WERI-Rb-1 (cell line): ENCODE results near the gene SHH.

Experiments
- DNase-seq: peaks from one replicate; pipeline ENCODE4 v3.0.0-alpha.2; 2020
- H3K27ac ChIP-seq: fragments of 250-450 bp; sonication (Bioruptor Pico); 2 replicates; pipeline ENCODE4 v1.5.1; 2020; ENCODE audit warnings: mild to moderate bottlenecking, moderate library complexity
- H3K27me3 ChIP-seq: fragments of 250-450 bp; sonication (Bioruptor Pico); 2 replicates; pipeline ENCODE4 v1.5.1; 2021; ENCODE audit warnings: mild to moderate bottlenecking, low read depth, moderate library complexity; ENCODE audit not compliant: insufficient read depth, severe bottlenecking
- H3K36me3 ChIP-seq: fragments of 250-450 bp; sonication (Bioruptor Pico); 2 replicates; pipeline ENCODE4 v1.5.1; 2020; ENCODE audit warnings: mild to moderate bottlenecking, moderate library complexity
- H3K4me3 ChIP-seq: 2 replicates; pipeline ENCODE4 v1.5.1; 2011; ENCODE audit warnings: low read depth, mild to moderate bottlenecking, control low read depth, low read length
- H3K9me3 ChIP-seq: fragments of 250-450 bp; sonication (Bioruptor Pico); 2 replicates; pipeline ENCODE4 v1.5.1; 2021; ENCODE audit warnings: mild to moderate bottlenecking, moderate library complexity; ENCODE audit not compliant: severe bottlenecking
- CTCF ChIP-seq: IDR thresholded peaks from 2 replicates; pipeline ENCODE4 v1.5.1; 2011; ENCODE audit warnings: low read depth, mild to moderate bottlenecking, control low read depth, inconsistent platforms, low read length

SHH gene

GRCh38 chr7:155811895-155812761 is at the start of gene SHH:
TSS of gene SHH (minus strand) at chr7:155812463. CDS start at chr7:155812122, 341 bp downstream.
- Histone ChIP-seq H3K9me3 (no peaks in the 10 kb centered on the region), H3K36me3 (no peaks in the 10 kb centered on the region), H3K27ac (no peak within 1 kb of the TSS), H3K4me3 (no peak within 1 kb of the TSS), H3K27me3 (peaks cover 92% of the 10 kb centered on the region)
- no peak for DNase-seq
- TF ChIP-seq CTCF, result no peak

- Histone ChIP-seq H3K9me3 (no peaks in the 10 kb centered on the region), H3K27ac (no peak overlapping the region), H3K27me3 (peaks cover 68% of the 10 kb centered on the region), H3K36me3 (no peaks in the 10 kb centered on the region), H3K4me3 (no peak overlapping the region)
- DNase-seq, result no peak
- TF ChIP-seq CTCF, result no peak
These were observed 49.2 kb upstream of the SHH start for GRCh38 chr7:155861480-155861868.

GRCh38 chr7:155860840-155861479 is 48.7 kb upstream of the SHH start:
- DNase-seq, result no peak

GRCh38 chr7:155860461-155860839 is 48.2 kb upstream of the SHH start:
- no peak overlapping the region for H3K27ac ChIP-seq
- H3K36me3 ChIP-seq, result no peaks in the 10 kb centered on the region
- TF ChIP-seq CTCF, result no peak
- H3K4me3 ChIP-seq, result no peak overlapping the region
- no peak for DNase-seq
- peaks cover 72% of the 10 kb centered on the region for H3K27me3 ChIP-seq
- H3K9me3 ChIP-seq, result no peaks in the 10 kb centered on the region

More at GRCh38 chr7:155860840-155861479, 48.7 kb upstream of the SHH start:
- no peak overlapping the region for H3K4me3 ChIP-seq
- no peak for TF ChIP-seq CTCF
- no peaks in the 10 kb centered on the region for H3K9me3 ChIP-seq
- no peaks in the 10 kb centered on the region for H3K36me3 ChIP-seq
- peaks cover 71% of the 10 kb centered on the region for H3K27me3 ChIP-seq
- H3K27ac ChIP-seq, result no peak overlapping the region

- Histone ChIP-seq H3K27ac (no peak overlapping the region), H3K9me3 (no peaks in the 10 kb centered on the region), H3K27me3 (peaks cover 61% of the 10 kb centered on the region), H3K36me3 (no peaks in the 10 kb centered on the region), H3K4me3 (no peak overlapping the region)
- no peak for TF ChIP-seq CTCF
- DNase-seq, result no peak
These were observed 46.3 kb upstream of the SHH start for GRCh38 chr7:155858521-155859061.
